Stimulated activated naive CD4-positive, alpha-beta T cell (primary cell): ENCODE measurements around the gene GZF1.
A peak's percentile ranks its signal among the peaks of the same experiment; 100 is the strongest.

Source experiments
- DNase-seq, 6 experiments: peaks; one replicate each; lab custom pipeline; 2025; lab: John Stamatoyannopoulos, UW

GZF1 gene

DNA sequence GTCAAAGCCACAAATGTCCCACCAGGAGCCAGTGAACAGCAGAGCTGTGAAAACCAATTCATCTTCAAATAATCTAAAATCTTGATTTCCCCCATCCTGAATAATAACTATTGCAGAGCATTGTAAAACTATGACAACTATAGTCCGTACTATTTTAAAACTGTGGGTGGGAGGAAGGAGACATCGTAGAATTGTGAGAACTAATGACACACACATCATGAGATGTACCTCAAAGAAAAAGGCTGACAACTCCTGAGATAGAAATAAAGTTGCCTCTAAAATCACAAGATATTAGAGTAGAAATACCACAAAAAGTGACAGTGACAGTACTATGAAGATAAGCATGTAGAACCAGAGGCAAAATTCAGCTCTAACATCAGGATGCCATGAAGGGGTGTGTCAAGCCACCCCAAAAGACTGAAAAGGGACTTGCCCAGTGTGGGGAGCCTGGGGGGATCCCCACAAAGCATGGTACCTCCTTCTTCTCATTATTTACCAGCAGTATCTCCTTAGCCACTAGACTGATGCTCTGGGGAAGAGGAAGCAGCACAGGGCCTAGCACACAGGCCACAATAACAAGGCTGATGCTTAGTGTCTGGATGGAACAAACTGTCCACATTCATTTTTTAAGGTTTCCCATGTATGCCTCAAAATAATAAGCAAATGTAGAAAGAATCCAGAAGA lies 45.9 kb downstream of the GZF1 start:
- DNase-seq: no peak

DNA sequence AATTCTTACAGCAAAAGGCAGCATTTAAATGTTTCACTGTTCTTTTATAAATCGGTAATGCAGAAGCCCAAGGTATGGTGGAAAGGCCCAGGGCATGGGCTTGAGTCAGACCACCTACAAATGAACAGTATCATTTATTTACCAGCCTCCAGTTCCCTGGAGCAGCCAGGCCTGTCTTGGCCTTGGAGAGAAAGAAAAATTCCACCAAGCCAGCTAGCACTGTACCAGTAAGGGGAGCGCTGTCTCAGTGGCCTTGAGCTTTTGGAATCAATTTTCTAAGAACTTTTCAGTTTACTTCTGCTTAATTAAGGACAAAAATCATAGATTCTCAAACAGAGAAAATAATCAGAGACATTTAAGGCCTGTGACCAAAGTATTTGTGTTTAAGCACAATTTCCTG lies 47.0 kb downstream of the GZF1 start:
- no peak for DNase-seq

DNA sequence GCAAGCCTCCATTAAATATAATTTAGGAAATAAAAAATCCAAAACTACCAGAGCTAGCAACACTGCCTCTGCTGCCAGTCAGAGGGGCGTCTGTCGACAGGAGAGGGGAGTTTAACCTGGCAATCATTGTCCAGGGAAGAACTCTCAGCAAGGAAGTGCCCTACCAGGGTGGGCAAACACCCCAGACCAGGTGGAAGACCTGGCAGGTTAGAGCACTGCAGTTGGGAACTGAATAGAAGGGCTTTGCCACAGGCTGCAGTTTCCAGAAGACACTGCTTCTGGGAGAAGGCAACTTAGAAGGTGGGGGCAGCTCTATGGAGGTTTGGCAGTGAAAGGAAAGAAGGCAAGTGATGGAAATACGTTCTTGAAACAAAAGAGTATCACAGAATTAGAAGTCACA lies 47.8 kb downstream of the GZF1 start:
- DNase-seq: no peak

DNA sequence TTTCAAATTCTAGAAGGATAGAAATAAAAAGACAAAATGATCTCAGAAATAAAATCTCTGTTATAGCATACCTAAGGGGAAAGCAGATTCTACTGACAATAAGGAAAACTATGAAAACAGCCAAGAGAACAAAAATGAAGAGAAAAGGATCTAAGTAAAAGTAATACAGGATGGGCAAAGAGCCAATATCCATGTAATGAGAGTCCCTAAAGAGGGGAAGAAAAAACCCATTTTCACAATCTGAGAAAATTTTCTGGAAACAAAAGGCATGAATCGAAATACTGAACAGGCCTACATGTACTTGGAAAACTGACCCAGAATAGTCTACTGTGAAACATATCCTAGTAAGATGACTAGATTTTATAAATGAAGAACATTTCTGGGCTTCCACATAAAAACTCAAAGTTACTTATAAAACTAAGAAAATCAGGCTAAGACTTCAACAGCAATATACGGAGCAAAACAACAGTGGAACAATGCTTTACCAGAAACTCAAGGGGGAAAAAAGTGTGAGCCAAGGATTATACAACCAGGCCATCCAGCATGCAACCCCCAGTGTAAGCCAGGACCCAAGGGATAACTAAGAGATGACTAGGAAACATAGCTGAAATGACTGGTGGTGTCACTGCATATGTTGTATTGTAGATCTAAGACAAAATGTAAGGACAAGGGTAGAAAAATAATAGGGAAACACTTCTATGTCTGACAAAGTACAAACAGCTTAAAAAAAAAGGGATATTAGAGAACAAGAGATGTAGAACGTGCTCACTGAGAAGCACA lies 49.1 kb downstream of the GZF1 start:
- no peak for DNase-seq

DNA sequence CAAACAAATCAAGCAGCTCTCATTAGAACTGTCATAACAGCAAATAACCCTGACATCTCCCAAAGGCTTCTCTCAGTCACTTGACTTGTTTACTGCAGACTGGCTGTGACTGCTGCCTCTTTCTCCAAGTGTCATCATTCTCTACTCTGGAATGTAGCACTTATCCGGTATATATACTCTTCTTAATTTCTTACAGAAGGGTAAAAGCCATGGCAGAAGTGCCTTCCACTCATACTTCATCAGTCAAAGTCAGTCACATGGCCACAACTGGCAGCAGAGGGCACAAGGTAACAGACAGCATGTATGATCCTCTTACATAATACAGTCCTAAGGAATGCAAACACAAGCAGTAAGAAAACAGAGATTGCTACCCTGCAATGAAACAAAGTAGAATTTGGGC lies 50.0 kb downstream of the GZF1 start:
- no peak for DNase-seq

DNA sequence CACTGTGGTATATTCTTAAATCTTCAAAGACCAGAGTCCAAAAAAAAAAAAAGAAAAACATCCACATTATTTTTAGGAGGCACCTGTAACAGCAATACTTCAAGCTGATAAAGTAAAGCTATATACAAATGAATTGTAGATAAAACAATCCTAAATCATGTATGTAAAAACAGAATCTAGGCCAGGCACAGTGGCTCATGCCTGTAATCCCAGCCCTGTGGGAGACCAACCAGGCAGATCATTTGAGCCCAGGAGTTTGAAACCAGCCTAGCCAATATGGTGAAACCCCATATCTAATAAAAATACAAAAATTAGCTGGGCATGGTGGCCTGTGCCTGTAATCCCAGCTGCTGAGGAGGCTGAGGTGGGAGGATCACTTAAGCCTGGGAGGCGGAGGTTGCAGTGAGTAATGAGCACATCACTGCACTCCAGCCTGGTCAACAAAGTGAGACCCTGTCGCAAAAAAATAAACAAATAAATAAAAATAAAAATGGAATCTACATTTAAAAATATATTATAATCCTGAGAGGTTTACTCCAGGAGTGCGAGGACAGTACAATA lies 52.0 kb downstream of the GZF1 start:
- DNase-seq: no peak

DNA sequence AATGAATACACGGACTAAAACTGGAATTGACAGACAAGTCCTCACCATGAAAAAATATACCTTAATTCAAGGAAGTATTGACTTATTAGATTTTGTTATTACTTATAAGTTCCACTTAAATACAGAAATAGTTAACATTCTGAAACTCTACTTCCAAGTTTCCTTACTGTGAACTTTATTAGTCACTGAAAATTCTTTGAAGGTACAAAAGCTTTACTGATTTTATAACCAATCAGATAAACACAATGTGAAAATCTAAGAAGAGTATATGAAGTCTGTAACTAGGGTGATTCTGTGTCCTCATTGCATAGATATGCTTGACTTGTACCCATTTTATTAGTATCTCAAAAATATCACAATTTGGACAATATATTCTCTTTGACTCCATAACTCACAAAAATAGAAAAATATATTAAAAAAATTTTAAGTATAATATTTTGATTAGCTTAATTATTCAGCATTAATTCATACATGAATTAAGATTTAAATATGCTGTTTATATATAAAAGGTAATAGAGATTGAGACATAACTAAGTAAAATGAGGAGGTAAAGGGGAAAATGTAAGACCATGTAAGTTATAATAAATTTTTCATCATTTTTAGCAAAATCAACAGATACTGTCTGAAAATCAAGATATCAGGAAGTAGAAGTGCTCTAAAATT lies 52.7 kb downstream of the GZF1 start:
- no peak for DNase-seq

DNA sequence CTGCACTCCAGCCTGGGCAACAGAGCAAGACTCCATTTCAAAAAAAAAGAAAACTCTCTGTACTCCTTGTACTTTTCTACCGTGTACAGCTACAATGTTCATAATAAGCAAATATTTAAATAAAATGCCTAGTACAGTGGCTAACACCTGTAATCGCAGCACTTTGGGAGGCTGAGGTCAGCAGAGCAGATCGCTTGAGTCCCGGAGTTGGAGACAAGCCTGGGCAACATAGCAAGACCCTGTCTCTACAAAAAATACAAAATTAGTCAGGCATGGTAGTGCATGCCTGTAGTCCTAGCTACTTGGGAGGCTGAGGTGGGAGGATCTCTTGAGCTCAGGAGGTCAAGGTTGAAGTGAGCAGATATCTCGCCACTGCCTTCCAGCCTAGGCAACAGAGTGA lies 53.6 kb downstream of the GZF1 start:
- DNase-seq: no peak

DNA sequence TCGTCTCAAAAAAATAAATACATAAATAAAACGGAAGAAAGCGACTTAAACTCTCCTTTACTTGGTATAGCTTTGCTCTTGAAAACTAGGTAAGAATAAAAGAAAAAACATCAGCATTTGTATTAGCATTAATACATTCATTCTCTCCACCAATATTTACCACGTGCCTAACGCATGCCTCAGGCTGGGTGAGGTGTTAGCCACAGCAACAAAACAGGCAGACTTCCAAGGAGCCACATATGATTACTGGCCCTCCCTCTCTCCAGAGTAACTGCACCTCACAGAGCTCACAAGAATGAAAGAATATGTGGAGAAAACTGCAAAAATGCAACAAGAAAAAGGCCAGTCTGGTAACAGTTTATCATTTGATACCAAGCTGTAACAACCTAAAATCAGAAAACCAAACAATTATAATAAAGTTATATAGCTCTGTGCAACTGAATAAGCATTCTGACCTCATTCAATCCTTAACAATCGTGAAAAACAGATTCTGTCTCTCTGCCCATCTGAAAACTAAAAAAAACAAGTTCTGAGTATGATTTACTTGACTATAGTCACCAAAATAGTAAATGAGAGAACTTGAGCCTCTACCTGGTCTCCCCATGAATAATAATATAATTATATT lies 54.1 kb downstream of the GZF1 start:
- DNase-seq: no peak

DNA sequence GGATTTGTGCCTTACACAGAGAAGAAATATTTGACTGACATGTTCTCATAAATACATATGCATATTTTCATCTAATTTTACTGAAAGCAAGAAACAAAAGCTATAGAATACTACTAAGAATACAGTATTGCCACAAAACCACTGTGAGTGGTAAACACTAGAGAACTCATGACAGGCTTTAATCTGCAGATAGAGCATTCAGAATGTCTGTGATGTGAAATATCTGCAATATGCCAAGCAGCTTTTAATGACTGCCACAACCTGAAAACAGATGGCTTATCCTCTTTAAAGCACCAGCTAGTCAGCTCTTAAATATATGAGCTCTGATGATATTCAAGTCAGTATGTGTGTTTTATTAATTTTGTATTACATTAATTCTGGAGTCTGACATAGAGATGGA lies 55.9 kb downstream of the GZF1 start:
- no peak for DNase-seq

DNA sequence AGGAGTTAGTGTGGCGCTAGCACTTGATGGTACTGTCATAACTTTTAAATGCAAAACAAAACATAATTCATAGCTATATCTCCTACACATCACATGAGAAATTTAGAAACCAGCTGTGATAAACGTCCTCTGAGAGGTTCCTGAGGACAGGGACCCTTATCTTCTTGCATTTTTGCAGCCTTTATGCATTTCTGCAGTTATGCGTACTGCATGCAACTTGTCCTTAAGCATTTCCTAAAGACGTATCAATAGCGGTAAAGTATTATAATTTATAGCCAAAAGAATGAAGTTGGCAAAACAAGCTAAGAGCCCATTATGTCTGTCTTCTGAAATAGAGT lies 57.6 kb downstream of the GZF1 start:
- no peak for DNase-seq

DNA sequence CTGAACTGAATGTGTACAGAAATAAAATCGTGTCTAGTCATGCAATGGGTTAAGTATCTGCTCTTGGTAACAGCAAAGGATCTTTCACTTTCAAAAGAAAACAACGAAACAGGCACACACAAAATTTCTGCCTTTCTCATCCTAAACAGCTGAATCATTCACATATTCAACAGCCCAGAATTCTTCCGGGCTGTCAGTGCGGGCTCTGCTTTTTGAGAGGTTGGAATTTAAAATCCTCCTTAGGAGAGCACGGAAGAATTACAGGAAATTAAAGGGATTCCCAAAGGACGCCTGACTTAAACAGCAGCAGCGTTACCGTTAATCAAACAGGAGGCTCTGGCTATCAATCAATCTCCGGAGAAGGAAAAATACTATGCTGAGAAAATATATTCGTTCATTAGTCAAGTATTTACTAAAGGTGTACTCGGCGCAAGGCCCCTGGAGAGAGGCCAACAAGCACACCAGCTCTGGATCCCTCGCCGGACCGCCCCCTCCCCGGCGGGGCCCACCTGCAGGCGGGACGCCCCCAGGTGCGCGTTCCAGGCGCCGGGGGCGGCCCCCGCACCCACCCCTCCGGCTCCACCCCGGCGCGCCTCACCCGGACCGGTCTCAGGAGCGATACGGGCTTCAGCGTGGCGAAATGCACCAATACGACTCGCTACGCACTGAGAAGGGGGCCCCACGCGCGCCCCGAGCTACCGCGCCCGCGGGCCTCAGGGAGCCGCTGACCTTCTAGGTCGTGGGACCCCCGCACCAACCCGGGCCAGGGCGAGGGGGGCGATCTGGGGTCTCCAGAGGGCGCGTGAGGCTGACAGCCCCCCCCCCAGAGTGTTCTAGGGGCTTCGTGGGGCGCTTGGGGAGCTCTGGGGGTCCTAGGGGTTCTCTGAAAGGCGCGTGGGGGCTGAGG lies 58.3 kb downstream of the GZF1 start:
- DNase-seq: peak in 5 of 6 experiments; percentile 21 to 40 (median 30)

DNA sequence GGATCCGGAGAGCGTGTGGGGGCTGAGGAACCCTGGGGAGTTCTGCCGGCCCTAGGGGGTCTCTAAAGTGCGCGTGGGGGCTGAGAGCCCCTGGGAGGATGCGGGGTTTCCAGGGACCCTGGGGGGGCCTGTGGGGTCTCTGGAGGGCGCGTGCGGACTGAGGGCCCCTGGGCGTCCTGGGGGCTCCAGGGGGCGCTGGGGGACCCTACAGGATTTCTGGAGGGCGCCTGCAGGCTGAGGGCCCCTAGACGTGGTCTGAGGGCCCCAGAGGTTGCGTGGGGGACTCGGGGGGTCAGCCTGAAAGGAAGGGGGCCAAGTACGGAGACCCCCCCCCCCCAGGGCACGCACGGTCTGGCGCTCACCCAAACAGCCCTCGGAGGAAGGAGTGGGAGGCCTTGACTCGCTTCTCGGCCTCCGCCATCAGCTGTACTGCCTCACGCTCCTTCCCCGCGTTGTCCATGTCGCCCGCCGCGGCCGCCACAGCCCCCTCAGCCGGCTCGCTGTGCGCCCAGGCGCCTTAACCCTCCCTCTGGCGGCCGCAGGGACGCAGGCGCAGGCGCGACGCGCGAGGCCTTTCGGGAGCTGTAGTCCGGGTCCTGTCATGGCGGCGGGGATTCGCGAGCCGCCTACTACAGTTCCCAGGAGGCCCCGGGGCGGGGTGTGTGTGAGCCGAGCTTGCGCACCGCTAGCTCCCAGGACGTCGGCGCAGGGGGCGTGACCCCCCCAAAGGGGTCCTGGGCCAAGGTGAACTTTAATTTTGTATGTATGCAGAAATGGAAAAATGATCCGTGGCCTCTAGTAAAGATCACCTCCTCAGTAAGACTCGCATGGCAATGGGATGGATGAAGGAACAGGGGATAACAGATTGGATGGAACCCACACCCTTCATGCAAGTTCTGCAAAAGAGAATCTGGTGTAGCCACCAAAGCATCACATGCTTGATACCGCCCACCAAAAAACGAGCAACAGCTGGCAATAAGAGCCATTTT lies 59.3 kb downstream of the GZF1 start, which contains the start of gene NAPB:
NAPB (minus strand) TSS at position 546 of the 989 bp plus-strand sequence; CDS start at position 460, 86 bp downstream.
- peak; percentile 80 to 91 (median 89) for DNase-seq
